IMR-90 (cell line): ENCODE measurements around the gene ACADL. TPM values are rescaled to one million over a fixed set of nuclear protein-coding genes. Genes with fewer than 3 reads are reported as not detected.

Source experiments
- ATAC-seq: fragments of 200-7000 bp; cut with Tn5 transposase; 2 replicates; pipeline ENCODE4 v1.9.1; 2020; ENCODE audit warnings: low read depth, mild to moderate bottlenecking, moderate library complexity
- BruUV-seq: library from RNA; stranded (reverse); fragments of 400-500 nt; replicated peaks from 2 replicates; lab custom pipeline; 2021; lab: Mats Ljungman, UMichigan
- CTCF ChIA-PET: fragments of 300-600 bp; formaldehyde crosslinking; extraction: SDS; loops from one replicate; lab custom pipeline; 2021; ENCODE audit warnings: antibody characterized with exemption; lab: Yijun Ruan, JAX
- POLR2A ChIA-PET: fragments of 300-600 bp; sonication (Branson Sonifier 250); formaldehyde crosslinking; loops from one replicate; lab custom pipeline; 2022; ENCODE audit warnings: antibody characterized with exemption; ENCODE audit not compliant: unreplicated experiment; lab: Charles Lee
- DNase-seq: peaks from one replicate; pipeline ENCODE4 v3.0.0; 2013
- H2AFZ ChIP-seq: replicated peaks from 2 replicates; pipeline ENCODE3; 2013; ENCODE audit warnings: low read length, mild to moderate bottlenecking; ENCODE audit not compliant: poor library complexity
- H2AK5ac ChIP-seq: 2 replicates; pipeline ENCODE4 v1.6.1; 2013; ENCODE audit warnings: low read depth, low read length, inconsistent platforms
- H2AK9ac ChIP-seq: replicated peaks from 2 replicates; pipeline ENCODE3; 2013; ENCODE audit warnings: mild to moderate bottlenecking, low read depth, low read length, moderate library complexity; ENCODE audit not compliant: poor library complexity
- H2BK120ac ChIP-seq: 2 replicates; pipeline ENCODE4 v1.6.1; 2013; ENCODE audit warnings: low read depth, low read length, inconsistent platforms
- H2BK15ac ChIP-seq: 3 replicates; pipeline ENCODE4 v1.6.1; 2013; ENCODE audit warnings: low read depth, low read length, inconsistent platforms
- H2BK20ac ChIP-seq: 2 replicates; pipeline ENCODE4 v1.6.1; 2013; ENCODE audit warnings: low read depth, mild to moderate bottlenecking, inconsistent platforms, low read length, moderate library complexity
- H2BK5ac ChIP-seq: 2 replicates; pipeline ENCODE4 v1.6.1; 2013; ENCODE audit warnings: mild to moderate bottlenecking, low read depth, low read length, inconsistent platforms; ENCODE audit not compliant: poor library complexity, severe bottlenecking
- H3K14ac ChIP-seq: replicated peaks from 2 replicates; pipeline ENCODE4 v1.6.1; 2013; ENCODE audit warnings: low read depth, low read length, inconsistent platforms
- H3K18ac ChIP-seq: 2 replicates; pipeline ENCODE4 v1.6.1; 2013; ENCODE audit warnings: low read depth, low read length, control low read depth
- H3K23ac ChIP-seq: 2 replicates; pipeline ENCODE4 v1.6.1; 2013; ENCODE audit warnings: low read depth, low read length, inconsistent platforms
- H3K27ac ChIP-seq: 2 replicates; pipeline ENCODE4 v1.5.1; 2013; ENCODE audit warnings: mild to moderate bottlenecking, control low read depth, low read length; ENCODE audit not compliant: insufficient read depth
- H3K27me3 ChIP-seq: 2 replicates; pipeline ENCODE4 v1.6.1; 2013; ENCODE audit warnings: low read length; ENCODE audit not compliant: control insufficient read depth, insufficient read depth
- H3K36me3 ChIP-seq: 2 replicates; pipeline ENCODE4 v1.6.1; 2013; ENCODE audit warnings: low read length, mixed read lengths; ENCODE audit not compliant: control insufficient read depth, insufficient read depth
- H3K4ac ChIP-seq: 2 replicates; pipeline ENCODE4 v1.6.1; 2013; ENCODE audit warnings: low read depth, low read length, inconsistent platforms
- H3K4me1 ChIP-seq: 2 replicates; pipeline ENCODE4 v1.6.1; 2013; ENCODE audit warnings: low read length, mixed read lengths; ENCODE audit not compliant: control insufficient read depth, insufficient read depth
- H3K4me2 ChIP-seq: 2 replicates; pipeline ENCODE4 v1.6.1; 2013; ENCODE audit warnings: low read depth, mild to moderate bottlenecking, control low read depth, low read length, moderate library complexity
- H3K4me3 ChIP-seq: 2 replicates; pipeline ENCODE4 v1.5.1; 2013; ENCODE audit warnings: low read depth, mild to moderate bottlenecking, control low read depth, low read length, moderate library complexity; ENCODE audit not compliant: insufficient read depth
- H3K56ac ChIP-seq: 2 replicates; pipeline ENCODE4 v1.6.1; 2013; ENCODE audit warnings: low read length, inconsistent platforms; ENCODE audit not compliant: insufficient read depth; ENCODE audit errors: extremely low read depth
- H3K79me1 ChIP-seq, 2 experiments: 2 replicates each; pipeline ENCODE4 v1.6.1; 2013; ENCODE audit warnings: low read length in 2 of 2, inconsistent platforms in 1 of 2, low read depth in 1 of 2
- H3K9ac ChIP-seq: 2 replicates; pipeline ENCODE4 v1.6.1; 2013; ENCODE audit warnings: low read depth, low read length, control low read depth
- H3K9me1 ChIP-seq: 2 replicates; pipeline ENCODE4 v1.6.1; 2013; ENCODE audit warnings: low read length, inconsistent platforms; ENCODE audit not compliant: insufficient read depth
- H3K9me3 ChIP-seq: 2 replicates; pipeline ENCODE4 v1.6.1; 2013; ENCODE audit warnings: low read length; ENCODE audit not compliant: control insufficient read depth, insufficient read depth
- H4K20me1 ChIP-seq: 2 replicates; pipeline ENCODE4 v1.6.1; 2013; ENCODE audit warnings: low read length, inconsistent platforms; ENCODE audit not compliant: insufficient read depth
- H4K5ac ChIP-seq: 2 replicates; pipeline ENCODE4 v1.6.1; 2013; ENCODE audit warnings: mild to moderate bottlenecking, low read depth, low read length, control low read depth
- H4K8ac ChIP-seq, 2 experiments: 2 replicates each; pipeline ENCODE4 v1.6.1; 2013; ENCODE audit warnings: low read depth in 2 of 2, low read length in 2 of 2, control low read depth in 1 of 2, inconsistent platforms in 1 of 2
- H4K91ac ChIP-seq: 2 replicates; pipeline ENCODE4 v1.6.1; 2013; ENCODE audit warnings: low read depth, low read length, inconsistent platforms; ENCODE audit not compliant: insufficient read depth
- BHLHE40 ChIP-seq: fragments of 150-350 bp; IDR thresholded peaks from 2 replicates; pipeline ENCODE4 v1.6.1; 2016; ENCODE audit warnings: mild to moderate bottlenecking, low read depth, low read length
- CEBPB ChIP-seq: IDR thresholded peaks from 2 replicates; pipeline ENCODE4 v1.6.1; 2012; ENCODE audit warnings: low read depth, low read length, improper control_type of control experiment
- CHD1 ChIP-seq: IDR thresholded peaks from 2 replicates; pipeline ENCODE4 v1.6.1; 2012; ENCODE audit warnings: low read depth, low read length, improper control_type of control experiment
- ELK1 ChIP-seq: fragments of 150-350 bp; IDR thresholded peaks from 2 replicates; pipeline ENCODE4 v1.6.1; 2016; ENCODE audit warnings: low read depth, mild to moderate bottlenecking, low read length, moderate library complexity, borderline replicate concordance
- FOS ChIP-seq: fragments of 150-350 bp; IDR thresholded peaks from 2 replicates; pipeline ENCODE4 v1.6.1; 2016; ENCODE audit warnings: low read depth, low read length
- MAFK ChIP-seq: IDR thresholded peaks from 2 replicates; pipeline ENCODE4 v1.6.1; 2012; ENCODE audit warnings: low read depth, low read length, improper control_type of control experiment
- MAZ ChIP-seq: IDR thresholded peaks from 2 replicates; pipeline ENCODE4 v1.6.1; 2012; ENCODE audit warnings: low read depth, mild to moderate bottlenecking, low read length, improper control_type of control experiment, moderate library complexity, borderline replicate concordance
- MXI1 ChIP-seq: IDR thresholded peaks from 2 replicates; pipeline ENCODE4 v1.6.1; 2012; ENCODE audit warnings: low read depth, mild to moderate bottlenecking, low read length, moderate library complexity, borderline replicate concordance
- NFE2L2 ChIP-seq: fragments of 150-350 bp; IDR thresholded peaks from 2 replicates; pipeline ENCODE4 v1.6.1; 2016; ENCODE audit warnings: low read depth, mild to moderate bottlenecking, low read length
- POLR2A ChIP-seq: IDR thresholded peaks from 2 replicates; pipeline ENCODE4 v1.6.1; 2012; ENCODE audit warnings: mild to moderate bottlenecking, low read depth, low read length
- RCOR1 ChIP-seq: IDR thresholded peaks from 2 replicates; pipeline ENCODE4 v1.6.1; 2012; ENCODE audit warnings: mild to moderate bottlenecking, low read length, improper control_type of control experiment; ENCODE audit not compliant: insufficient replicate concordance
- SMC3 ChIP-seq: fragments of 150-350 bp; IDR thresholded peaks from 2 replicates; pipeline ENCODE4 v1.6.1; 2016; ENCODE audit warnings: low read depth, mild to moderate bottlenecking, antibody characterized with exemption, low read length, moderate library complexity
- WGBS, 2 experiments: methylation state at CpG; one replicate each; pipeline versions ENCODE4 v1.1.5 to v1.1.7; 2013; ENCODE audit warnings: missing lambda C conversion rate in 2 of 2; ENCODE audit not compliant: insufficient read length in 1 of 2; ENCODE audit errors: extremely low coverage in 2 of 2; 5-methylcytosine and 5-hydroxymethylcytosine counted together
- dilution Hi-C: fragments of 300-500 bp; cut with HindIII; formaldehyde crosslinking; loops from one replicate; pipeline ENCODE4 v1.14.3; 2018; ENCODE audit warnings: low sequenced_read_pairs; ENCODE audit not compliant: unreplicated experiment
- in situ Hi-C: fragments of 300-500 bp; cut with MboI; formaldehyde crosslinking; loops from 3 replicates; pipeline ENCODE4 v1.14.3; 2019; ENCODE audit warnings: low sequenced_read_pairs, inconsistent platforms, mixed read lengths
- intact Hi-C: fragments of 100-400 bp; cut with micrococcal nuclease; formaldehyde crosslinking; loops from 2 replicates; pipeline ENCODE4 v1.10.0; 2022
- polyA plus RNA-seq, 3 experiments: library from polyadenylated mRNA; depleted of rRNA; stranded (reverse); fragments of >200 nt; gene quantifications; 2 replicates each; pipeline ENCODE4 v1.2.3, GENCODE V29; 2012; ENCODE audit warnings: low replicate concordance in 1 of 3
- total RNA-seq: library from RNA; depleted of rRNA; stranded (reverse); fragments of >200 nt; gene quantifications from 2 replicates; pipeline ENCODE4 v1.2.3, GENCODE V29; 2012
- TF ChIP-seq, protein P1 (sequence below): fragments of 150-350 bp; IDR thresholded peaks from 2 replicates; pipeline ENCODE4 v1.6.1; 2017; ENCODE audit warnings: mild to moderate bottlenecking, antibody characterized with exemption, low read length, low read depth
- TF ChIP-seq, protein P2 (sequence below): conservative IDR thresholded peaks from 2 replicates; pipeline ENCODE4 v1.5.1; 2012; ENCODE audit warnings: mild to moderate bottlenecking, low read depth, low read length, improper control_type of control experiment

The ACADL gene
- total and polyA plus RNA-seq, 2 of the 4 experiments (the other 2 are of a cell fraction), result not detected

DNA sequence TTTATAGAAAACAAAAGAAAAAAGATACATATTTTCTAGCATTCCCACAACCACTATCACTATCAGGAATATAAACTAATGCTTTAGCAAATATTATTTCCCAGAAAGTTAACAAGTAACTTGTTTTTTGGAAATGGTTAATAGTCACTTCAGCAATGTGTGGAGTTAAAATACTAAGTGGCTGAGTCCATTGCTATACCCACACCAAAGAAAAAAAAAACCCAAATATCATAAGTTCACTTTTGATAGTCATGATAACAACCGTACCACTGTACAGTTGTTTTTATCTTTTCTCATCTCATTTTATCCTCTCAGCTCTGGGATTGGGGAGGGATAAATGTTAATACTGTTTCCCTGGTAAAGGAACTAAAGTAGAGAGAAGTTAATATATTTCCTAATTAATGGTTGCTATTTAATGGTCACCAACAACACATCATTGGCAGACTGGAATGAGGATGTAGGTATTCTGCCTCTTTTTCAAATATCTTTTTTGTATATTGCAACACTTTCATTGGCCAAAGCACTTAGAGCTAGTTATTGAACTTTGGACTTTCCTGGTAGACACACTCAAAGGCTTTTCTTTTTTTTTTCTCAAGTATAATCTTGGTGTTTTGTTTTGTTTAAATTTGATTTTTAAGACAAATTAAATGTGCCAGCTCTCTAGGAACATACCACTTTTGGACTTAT is 35.7 kb downstream of the ACADL start:
- H2BK15ac ChIP-seq, result no peak overlapping the region
- WGBS, 2 experiments, result no CpG with 5 or more reads among the region's 1 CpG
- intact Hi-C loops, result loop anchor here (1.0 kb wide), 1 partner anchor 18 kb away; no protein-coding TSS in a partner anchor

More for the DNA sequence above, 35.7 kb downstream of the ACADL start:
- H3K79me1 ChIP-seq, result no peaks in the 10 kb centered on the region
- H3K18ac ChIP-seq, result no peak overlapping the region
- no peak overlapping the region for H3K23ac ChIP-seq
- H4K91ac ChIP-seq, result no peak overlapping the region
- ChIA-PET POLR2A (no interaction called here), CTCF (no interaction called here)
- no peak overlapping the region for H3K4me3 ChIP-seq
- H2BK20ac ChIP-seq, result no peak overlapping the region
- H2AK5ac ChIP-seq, result no peak overlapping the region
- no peak overlapping the region for H3K27ac ChIP-seq
- H3K9me3 ChIP-seq, result no peaks in the 10 kb centered on the region
- H3K4me1 ChIP-seq, result no peaks in the 10 kb centered on the region
- H2BK120ac ChIP-seq, result no peak overlapping the region
- no peak overlapping the region for H2AFZ ChIP-seq
- H3K14ac ChIP-seq, result no peak overlapping the region
- DNase-seq (no peak), ATAC-seq (no peak)
- H4K8ac ChIP-seq, result no peak overlapping the region
- no peaks in the 10 kb centered on the region for H3K9me1 ChIP-seq
- H3K9ac ChIP-seq, result no peak overlapping the region
- H2AK9ac ChIP-seq, result no peak overlapping the region
- H3K27me3 ChIP-seq, result peaks cover 1% of the 10 kb centered on the region; the same call in 1 of the 2 replicates
- no peaks in the 10 kb centered on the region for H3K36me3 ChIP-seq
- TF ChIP-seq FOS (no peak), CEBPB (no peak), BHLHE40 (no peak), SMC3 (no peak), CHD1 (no peak), MAZ (no peak), RCOR1 (no peak), MXI1 (no peak), ELK1 (no peak), MAFK (no peak), NFE2L2 (no peak), POLR2A (no peak)
- TF ChIP-seq, protein P1, sequence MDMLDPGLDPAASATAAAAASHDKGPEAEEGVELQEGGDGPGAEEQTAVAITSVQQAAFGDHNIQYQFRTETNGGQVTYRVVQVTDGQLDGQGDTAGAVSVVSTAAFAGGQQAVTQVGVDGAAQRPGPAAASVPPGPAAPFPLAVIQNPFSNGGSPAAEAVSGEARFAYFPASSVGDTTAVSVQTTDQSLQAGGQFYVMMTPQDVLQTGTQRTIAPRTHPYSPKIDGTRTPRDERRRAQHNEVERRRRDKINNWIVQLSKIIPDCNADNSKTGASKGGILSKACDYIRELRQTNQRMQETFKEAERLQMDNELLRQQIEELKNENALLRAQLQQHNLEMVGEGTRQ, result no peak
- TF ChIP-seq, protein P2, sequence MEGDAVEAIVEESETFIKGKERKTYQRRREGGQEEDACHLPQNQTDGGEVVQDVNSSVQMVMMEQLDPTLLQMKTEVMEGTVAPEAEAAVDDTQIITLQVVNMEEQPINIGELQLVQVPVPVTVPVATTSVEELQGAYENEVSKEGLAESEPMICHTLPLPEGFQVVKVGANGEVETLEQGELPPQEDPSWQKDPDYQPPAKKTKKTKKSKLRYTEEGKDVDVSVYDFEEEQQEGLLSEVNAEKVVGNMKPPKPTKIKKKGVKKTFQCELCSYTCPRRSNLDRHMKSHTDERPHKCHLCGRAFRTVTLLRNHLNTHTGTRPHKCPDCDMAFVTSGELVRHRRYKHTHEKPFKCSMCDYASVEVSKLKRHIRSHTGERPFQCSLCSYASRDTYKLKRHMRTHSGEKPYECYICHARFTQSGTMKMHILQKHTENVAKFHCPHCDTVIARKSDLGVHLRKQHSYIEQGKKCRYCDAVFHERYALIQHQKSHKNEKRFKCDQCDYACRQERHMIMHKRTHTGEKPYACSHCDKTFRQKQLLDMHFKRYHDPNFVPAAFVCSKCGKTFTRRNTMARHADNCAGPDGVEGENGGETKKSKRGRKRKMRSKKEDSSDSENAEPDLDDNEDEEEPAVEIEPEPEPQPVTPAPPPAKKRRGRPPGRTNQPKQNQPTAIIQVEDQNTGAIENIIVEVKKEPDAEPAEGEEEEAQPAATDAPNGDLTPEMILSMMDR, result no peak
- in situ Hi-C loops, result no loop called here
- H4K5ac ChIP-seq, result no peak overlapping the region
- dilution Hi-C loops, result no loop called here
- H3K4me2 ChIP-seq, result no peak overlapping the region
- no peaks in the 10 kb centered on the region for H4K20me1 ChIP-seq
- no TSS peak for BruUV-seq
- no peak overlapping the region for H3K4ac ChIP-seq
- H2BK5ac ChIP-seq, result no peak overlapping the region
- no peak overlapping the region for H3K56ac ChIP-seq
